Measurements from ENCODE around the gene SIRPG.

DNA sequence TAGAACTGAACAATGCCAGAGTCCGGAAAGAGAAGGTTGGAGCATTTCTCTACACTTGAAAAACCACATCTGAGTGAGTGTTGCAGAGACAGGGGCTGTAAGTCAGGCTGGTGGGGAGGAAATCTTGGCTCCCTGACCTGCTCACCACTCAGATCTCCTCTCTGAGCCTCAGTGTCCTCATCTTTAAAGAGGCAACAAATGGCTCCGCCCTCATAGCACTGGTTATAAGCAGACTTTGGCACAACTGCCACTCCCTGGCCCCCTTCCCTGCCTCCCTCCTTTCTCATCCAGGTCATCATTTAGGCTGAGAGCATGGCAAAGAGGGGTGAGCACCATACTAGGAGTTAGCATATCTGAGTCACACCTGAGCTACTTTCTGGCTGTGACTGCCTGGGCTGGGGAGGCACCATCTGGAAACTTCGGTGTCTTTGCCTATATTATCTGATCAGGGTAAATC is 10.6 kb downstream of the SIRPG start:
- TF ChIP-seq TAF1 (IDR thresholded peaks at IDR 0.05; ENCODE audit: borderline replicate concordance, insufficient read depth, low read length): no peak
- TF ChIP-seq POLR2AphosphoS5 (IDR thresholded peaks at IDR 0.05; ENCODE audit: low read depth, low read length): no peak
- TF ChIP-seq, protein P1, sequence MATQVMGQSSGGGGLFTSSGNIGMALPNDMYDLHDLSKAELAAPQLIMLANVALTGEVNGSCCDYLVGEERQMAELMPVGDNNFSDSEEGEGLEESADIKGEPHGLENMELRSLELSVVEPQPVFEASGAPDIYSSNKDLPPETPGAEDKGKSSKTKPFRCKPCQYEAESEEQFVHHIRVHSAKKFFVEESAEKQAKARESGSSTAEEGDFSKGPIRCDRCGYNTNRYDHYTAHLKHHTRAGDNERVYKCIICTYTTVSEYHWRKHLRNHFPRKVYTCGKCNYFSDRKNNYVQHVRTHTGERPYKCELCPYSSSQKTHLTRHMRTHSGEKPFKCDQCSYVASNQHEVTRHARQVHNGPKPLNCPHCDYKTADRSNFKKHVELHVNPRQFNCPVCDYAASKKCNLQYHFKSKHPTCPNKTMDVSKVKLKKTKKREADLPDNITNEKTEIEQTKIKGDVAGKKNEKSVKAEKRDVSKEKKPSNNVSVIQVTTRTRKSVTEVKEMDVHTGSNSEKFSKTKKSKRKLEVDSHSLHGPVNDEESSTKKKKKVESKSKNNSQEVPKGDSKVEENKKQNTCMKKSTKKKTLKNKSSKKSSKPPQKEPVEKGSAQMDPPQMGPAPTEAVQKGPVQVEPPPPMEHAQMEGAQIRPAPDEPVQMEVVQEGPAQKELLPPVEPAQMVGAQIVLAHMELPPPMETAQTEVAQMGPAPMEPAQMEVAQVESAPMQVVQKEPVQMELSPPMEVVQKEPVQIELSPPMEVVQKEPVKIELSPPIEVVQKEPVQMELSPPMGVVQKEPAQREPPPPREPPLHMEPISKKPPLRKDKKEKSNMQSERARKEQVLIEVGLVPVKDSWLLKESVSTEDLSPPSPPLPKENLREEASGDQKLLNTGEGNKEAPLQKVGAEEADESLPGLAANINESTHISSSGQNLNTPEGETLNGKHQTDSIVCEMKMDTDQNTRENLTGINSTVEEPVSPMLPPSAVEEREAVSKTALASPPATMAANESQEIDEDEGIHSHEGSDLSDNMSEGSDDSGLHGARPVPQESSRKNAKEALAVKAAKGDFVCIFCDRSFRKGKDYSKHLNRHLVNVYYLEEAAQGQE (IDR thresholded peaks at IDR 0.05; ENCODE audit: insufficient read depth in 1 of 2, low read depth in 2 of 2, low read length in 2 of 2): no peak
- TF ChIP-seq FOXP2 (optimal IDR thresholded peaks at IDR 0.05; ENCODE audit: borderline replicate concordance, extremely low read depth, extremely low read length, insufficient read depth): no peak

All from PFSK-1 (cell line).